HFFc6 (cell line): ENCODE data around the gene MAGI1. TPM values are rescaled to one million over a fixed set of nuclear protein-coding genes. Genes with fewer than 3 reads are reported as not detected.
"Not testable (repeated sequence)": the region's sequence is repeated elsewhere in the genome, so short reads cannot be mapped to it uniquely, and the experiment has no call there.

Experiments
- DNase-seq: peaks from one replicate; pipeline ENCODE4 v3.0.0-alpha.2; 2018
- H3K27ac Mint-ChIP-seq: 2 replicates; pipeline ENCODE4 v1.8.0; 2020; ENCODE audit warnings: mild to moderate bottlenecking, mixed read lengths
- H3K27me3 Mint-ChIP-seq: 2 replicates; pipeline ENCODE4 v1.8.0; 2021; ENCODE audit warnings: mild to moderate bottlenecking, moderate library complexity, mixed read lengths; ENCODE audit not compliant: insufficient read depth
- H3K36me3 Mint-ChIP-seq: 2 replicates; pipeline ENCODE4 v1.8.0; 2021; ENCODE audit warnings: low read depth, mixed read lengths
- H3K4me1 Mint-ChIP-seq: 2 replicates; pipeline ENCODE4 v1.8.0; 2020; ENCODE audit warnings: low read depth, mixed read lengths
- H3K4me3 Mint-ChIP-seq: 2 replicates; pipeline ENCODE4 v1.8.0; 2020; ENCODE audit warnings: mild to moderate bottlenecking, moderate library complexity, mixed read lengths
- H3K9me3 Mint-ChIP-seq: 2 replicates; pipeline ENCODE4 v1.8.0; 2020; ENCODE audit warnings: mild to moderate bottlenecking, mixed read lengths
- total RNA-seq, 6 experiments: library from RNA; stranded (reverse); fragmentation: NEBNext Ultra II Directional; extraction: Animal tissue kit (Norgen Biotek cat#: 25700); gene quantifications; 2 replicates in 1 of 6; 3 replicates in 5 of 6; pipeline ENCODE4 v1.2.3, GENCODE V29; 2021
- TF ChIP-seq, protein P1 (sequence below): fragments of 200-600 bp; sonication (generic); IDR thresholded peaks from 2 replicates; pipeline ENCODE4 v1.5.0; 2021; ENCODE audit warnings: antibody characterized with exemption, mild to moderate bottlenecking

The MAGI1 gene
- total RNA-seq, 6 experiments from 2014 or later: 21.1 to 30.5 (median 22.4) TPM

DNA sequence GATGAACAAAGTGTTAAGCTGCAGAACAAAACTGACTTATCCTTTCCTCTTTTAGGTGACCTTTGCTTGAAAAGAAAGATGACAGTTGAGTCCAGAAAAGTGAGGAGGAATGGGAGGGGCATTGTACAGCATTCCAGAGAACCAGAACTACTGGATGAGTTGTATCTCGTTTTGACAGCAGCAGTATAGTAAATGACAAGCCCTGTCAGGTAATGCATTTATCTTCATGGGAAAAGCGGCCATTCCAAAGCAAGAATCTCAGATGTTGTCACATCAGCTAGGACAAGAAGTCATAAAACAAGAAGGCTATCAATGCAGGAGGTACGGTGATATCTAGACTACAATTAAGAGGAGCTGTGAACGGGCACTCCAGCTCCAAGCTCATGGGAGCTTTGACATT, 421.5 kb downstream of the MAGI1 start:
- H3K27me3 Mint-ChIP-seq: peaks cover 3% of the 10 kb centered on the region
- peaks cover 6% of the 10 kb centered on the region; the same call in 1 of the 2 replicates for H3K36me3 Mint-ChIP-seq
- H3K4me3 Mint-ChIP-seq: no peak overlapping the region
- no peaks in the 10 kb centered on the region for H3K9me3 Mint-ChIP-seq
- H3K4me1 Mint-ChIP-seq: peaks cover 31% of the 10 kb centered on the region
- TF ChIP-seq, protein P1, sequence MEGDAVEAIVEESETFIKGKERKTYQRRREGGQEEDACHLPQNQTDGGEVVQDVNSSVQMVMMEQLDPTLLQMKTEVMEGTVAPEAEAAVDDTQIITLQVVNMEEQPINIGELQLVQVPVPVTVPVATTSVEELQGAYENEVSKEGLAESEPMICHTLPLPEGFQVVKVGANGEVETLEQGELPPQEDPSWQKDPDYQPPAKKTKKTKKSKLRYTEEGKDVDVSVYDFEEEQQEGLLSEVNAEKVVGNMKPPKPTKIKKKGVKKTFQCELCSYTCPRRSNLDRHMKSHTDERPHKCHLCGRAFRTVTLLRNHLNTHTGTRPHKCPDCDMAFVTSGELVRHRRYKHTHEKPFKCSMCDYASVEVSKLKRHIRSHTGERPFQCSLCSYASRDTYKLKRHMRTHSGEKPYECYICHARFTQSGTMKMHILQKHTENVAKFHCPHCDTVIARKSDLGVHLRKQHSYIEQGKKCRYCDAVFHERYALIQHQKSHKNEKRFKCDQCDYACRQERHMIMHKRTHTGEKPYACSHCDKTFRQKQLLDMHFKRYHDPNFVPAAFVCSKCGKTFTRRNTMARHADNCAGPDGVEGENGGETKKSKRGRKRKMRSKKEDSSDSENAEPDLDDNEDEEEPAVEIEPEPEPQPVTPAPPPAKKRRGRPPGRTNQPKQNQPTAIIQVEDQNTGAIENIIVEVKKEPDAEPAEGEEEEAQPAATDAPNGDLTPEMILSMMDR: no peak
- DNase-seq: no peak
- H3K27ac Mint-ChIP-seq: no peak overlapping the region

DNA sequence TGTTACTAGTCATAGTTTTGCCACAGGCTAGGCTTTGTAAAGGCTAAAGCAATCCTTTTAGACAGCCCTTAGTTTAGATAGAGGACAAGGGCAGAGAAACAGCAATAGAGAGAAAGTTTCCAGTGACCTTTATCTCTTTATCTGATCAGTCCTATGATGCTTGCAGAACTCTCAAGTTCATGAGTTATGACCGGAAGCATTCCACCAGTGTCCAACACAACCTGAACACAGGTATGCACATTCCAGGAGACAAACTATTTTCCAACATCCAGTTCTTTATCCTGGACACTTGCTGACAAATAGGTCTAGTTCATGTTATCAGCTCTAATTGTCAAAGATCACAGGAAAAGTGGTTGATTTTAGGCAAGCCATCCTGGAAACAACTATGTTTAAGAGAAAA, 422.2 kb downstream of the MAGI1 start:
- Mint-ChIP-seq H3K4me1 (peaks cover 31% of the 10 kb centered on the region), H3K27ac (no peak overlapping the region), H3K4me3 (no peak overlapping the region), H3K27me3 (peaks cover 3% of the 10 kb centered on the region), H3K36me3 (peaks cover 6% of the 10 kb centered on the region; the same call in 1 of the 2 replicates), H3K9me3 (no peaks in the 10 kb centered on the region)
- TF ChIP-seq, protein P1: no peak
- DNase-seq: no peak

DNA sequence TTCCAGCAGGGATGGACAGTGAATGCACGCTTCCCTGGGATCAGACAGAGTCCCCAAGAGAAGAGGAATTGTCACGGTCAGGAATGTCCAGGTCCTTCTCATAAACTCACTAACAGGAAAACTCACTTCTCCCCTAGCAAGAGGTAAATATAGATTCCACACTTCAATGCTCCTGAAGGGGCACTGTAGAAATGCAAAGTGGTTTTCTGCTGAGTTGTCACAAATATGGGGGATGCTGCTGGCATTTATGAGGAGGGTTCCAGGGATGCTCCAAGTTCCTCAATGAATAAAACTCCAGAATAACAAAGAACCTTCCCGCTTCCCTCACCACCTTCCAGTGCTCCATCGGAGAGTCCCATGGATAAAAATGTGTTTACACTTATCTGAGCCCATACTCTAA, 423.4 kb downstream of the MAGI1 start:
- Mint-ChIP-seq H3K4me1 (peaks cover 31% of the 10 kb centered on the region), H3K4me3 (no peak overlapping the region), H3K36me3 (peaks cover 6% of the 10 kb centered on the region; the same call in 1 of the 2 replicates), H3K27me3 (peaks cover 3% of the 10 kb centered on the region), H3K9me3 (no peaks in the 10 kb centered on the region), H3K27ac (no peak overlapping the region)
- no peak for DNase-seq
- TF ChIP-seq, protein P1: no peak

DNA sequence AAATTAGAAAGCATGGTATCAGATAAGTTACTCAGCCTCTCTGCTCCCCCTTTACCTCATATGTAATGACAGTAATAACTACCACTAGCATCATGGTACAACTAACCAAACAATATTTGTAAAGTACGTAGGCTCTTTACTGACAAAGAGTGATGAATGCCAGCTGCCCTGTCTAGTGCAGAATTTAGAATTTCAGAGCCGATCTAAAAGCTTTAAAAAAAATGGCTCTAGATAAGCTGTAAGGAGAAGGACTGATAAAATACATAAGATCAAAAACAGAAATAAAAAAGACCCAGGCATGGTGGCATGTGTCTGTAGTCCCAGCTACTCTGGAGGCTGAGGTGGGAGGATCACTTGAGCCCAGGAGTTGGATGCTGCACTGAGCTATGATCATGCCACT, 424.1 kb downstream of the MAGI1 start:
- Mint-ChIP-seq H3K27me3 (peaks cover 3% of the 10 kb centered on the region), H3K27ac (no peak overlapping the region), H3K36me3 (peaks cover 3% of the 10 kb centered on the region; the same call in 1 of the 2 replicates), H3K4me1 (peaks cover 25% of the 10 kb centered on the region), H3K9me3 (no peaks in the 10 kb centered on the region), H3K4me3 (no peak overlapping the region)
- TF ChIP-seq, protein P1: no peak
- DNase-seq: no peak

DNA sequence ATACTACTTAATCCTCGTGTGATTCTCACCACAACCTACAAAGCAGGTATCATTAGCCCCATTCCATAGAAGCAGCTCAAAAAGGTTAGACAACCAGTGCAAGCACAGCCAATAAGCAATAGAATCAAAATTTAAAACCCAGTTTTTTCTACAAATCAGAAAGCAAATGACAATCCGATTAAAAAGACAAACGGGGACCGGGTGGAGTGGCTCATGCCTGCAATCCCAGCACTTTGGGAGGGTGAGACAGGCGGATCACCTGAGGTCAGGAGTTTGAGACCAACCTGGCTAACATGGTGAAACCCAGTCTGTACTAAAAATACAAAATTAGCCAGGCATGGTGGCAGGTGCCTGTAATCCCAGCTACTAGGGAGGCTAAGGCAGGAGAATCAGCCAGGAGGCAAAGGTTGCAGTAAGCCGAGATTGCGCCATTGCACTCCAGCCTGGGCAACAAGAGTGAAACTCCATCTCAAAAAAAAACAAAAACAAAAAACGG, 430.7 kb downstream of the MAGI1 start:
- H3K9me3 Mint-ChIP-seq, DNase-seq, H3K4me3 Mint-ChIP-seq, H3K27ac Mint-ChIP-seq, H3K36me3 Mint-ChIP-seq, H3K27me3 Mint-ChIP-seq: not testable (repeated sequence)
- H3K4me1 Mint-ChIP-seq: peaks cover 35% of the 10 kb centered on the region

DNA sequence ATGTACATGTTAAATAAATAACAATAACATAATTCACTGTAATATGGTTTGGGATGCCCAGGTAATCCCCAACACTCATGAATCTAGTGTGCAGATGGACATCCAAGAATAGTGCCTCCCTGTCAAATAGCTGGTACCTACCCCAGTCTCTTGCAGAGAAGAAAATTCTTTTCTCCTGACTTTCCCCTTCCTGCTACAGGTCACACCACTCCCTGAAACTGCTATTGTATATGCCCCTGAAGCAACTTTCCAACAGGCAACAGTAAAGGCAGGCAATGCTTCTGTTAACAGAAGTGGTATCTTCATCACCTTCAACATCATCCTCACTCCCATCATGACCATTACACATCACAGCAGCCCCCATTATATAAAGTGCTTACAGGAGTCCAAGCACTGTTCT, 431.6 kb downstream of the MAGI1 start:
- Mint-ChIP-seq H3K27ac (no peak overlapping the region), H3K36me3 (peaks cover 6% of the 10 kb centered on the region; the same call in 1 of the 2 replicates), H3K9me3 (no peaks in the 10 kb centered on the region), H3K4me1 (peaks cover 36% of the 10 kb centered on the region), H3K27me3 (peaks cover 2% of the 10 kb centered on the region; the same call in 1 of the 2 replicates), H3K4me3 (no peak overlapping the region)
- no peak for DNase-seq
- TF ChIP-seq, protein P1: no peak
